Heart left ventricle (tissue), 16 donors: ENCODE results near the gene BRS3. TPM values are rescaled to one million over a fixed set of nuclear protein-coding genes. Genes with fewer than 3 reads are reported as not detected.

Experiments used
- ATAC-seq, 4 donors: fragments of 200-7000 bp; cut with Tn5 transposase; one replicate each; pipeline ENCODE4 v1.9.1; 2020 to 2022; ENCODE audit warnings: moderate library complexity in 4 of 4, mild to moderate bottlenecking in 3 of 4, moderate number of reproducible peaks in 1 of 4
- DNase-seq, 5 donors: peaks; one replicate each; pipeline ENCODE4 v3.0.0-alpha.2; 2020
- H3K27ac ChIP-seq, 12 donors: fragments of 200-600 bp; sonication (generic) in 4 of 12; one replicate each; pipeline versions ENCODE4 v1.5.0 to v1.8.0; 2016 to 2022; ENCODE audit warnings: mild to moderate bottlenecking in 2 of 12
- H3K27me3 ChIP-seq, 9 donors: fragments of 200-600 bp; sonication (generic) in 2 of 9; one replicate each; pipeline versions ENCODE4 v1.5.1 to v1.8.0; 2016 to 2022; ENCODE audit warnings: mild to moderate bottlenecking in 3 of 9
- H3K36me3 ChIP-seq, 9 donors: fragments of 200-600 bp; sonication (generic) in 2 of 9; one replicate each; pipeline versions ENCODE4 v1.5.0 to v1.8.0; 2018 to 2022; ENCODE audit warnings: mild to moderate bottlenecking in 2 of 9
- H3K4me1 ChIP-seq, 12 donors: fragments of 200-600 bp; sonication (generic) in 4 of 12; one replicate each; pipeline versions ENCODE4 v1.5.0 to v1.8.0; 2016 to 2022; ENCODE audit warnings: mild to moderate bottlenecking in 3 of 12
- H3K4me3 ChIP-seq, 12 donors: fragments of 200-600 bp; sonication (generic) in 4 of 12; one replicate each; pipeline versions ENCODE4 v1.5.0 to v1.8.0; 2017 to 2022; ENCODE audit warnings: mild to moderate bottlenecking in 9 of 12, moderate library complexity in 4 of 12
- H3K9me3 ChIP-seq, 12 donors: fragments of 200-600 bp; sonication (generic) in 4 of 12; one replicate each; pipeline versions ENCODE4 v1.5.0 to v1.8.0; 2016 to 2022; ENCODE audit warnings: mild to moderate bottlenecking in 1 of 12
- CTCF ChIP-seq, 12 donors: fragments of 200-600 bp; sonication (generic) in 4 of 12; IDR thresholded peaks; one replicate each; pipeline versions ENCODE4 v1.5.0 to v1.8.0; 2018 to 2022; ENCODE audit warnings: antibody characterized with exemption in 12 of 12, mild to moderate bottlenecking in 5 of 12
- POLR2A ChIP-seq, 2 donors: fragments of 450-650 bp; IDR thresholded peaks; one replicate each; pipeline ENCODE4 v1.6.1; 2017; ENCODE audit warnings: antibody characterized with exemption in 2 of 2, mild to moderate bottlenecking in 2 of 2, moderate library complexity in 2 of 2
- whole genome bisulfite sequencing, 4 donors: extraction: QIAGEN DNeasy Blood & Tissue Kit in 2 of 4; methylation state at CpG; one replicate each; pipeline versions ENCODE4 v1.1.5 to v1.1.7; 2013 to 2018; 5-methylcytosine and 5-hydroxymethylcytosine counted together
- intact Hi-C, 10 donors: fragments of 100-400 bp; cut with DNase I; formaldehyde crosslinking; loops; one replicate each; pipeline versions ENCODE4 v1.11.1 to v1.14.2; 2022
- polyA plus RNA-seq, 2 donors: library from polyadenylated mRNA; stranded (reverse); fragments of 200-250 nt; gene quantifications; one replicate each; pipeline ENCODE4 v1.2.3, GENCODE V29; 2013
- total RNA-seq, 9 donors: library from RNA; depleted of rRNA in 2 of 9; stranded (reverse); fragments of >200 nt in 2 of 9; fragmentation: NEBNext Ultra II Directional in 3 of 9; extraction: Animal tissue kit (Norgen Biotek cat#: 25700) in 3 of 9; gene quantifications; one replicate each; pipeline versions ENCODE4 v1.1.0 to v1.2.4, GENCODE V29; 2016 to 2023
- donor health status: ischemic (EF 13 %, LVEDD 7.1; RV severe dilation, severe dysfunction).
- donor health status: healthy with polysubstance abuse.
- donor health status: DM: no; HTN: yes; CAD: no.
- donor health status: DM: no; HTN: no; CAD: no.
- donor health status: ischemic (EF 25% LVEDD 6.9; RV normal size, moderate dysfunction).
- donor health status: ischemic (EF 25% LVEDD 5.7; RV mildly dilated, moderate dysfunction).
- donor health status: healthy.
- donor health status: DM: yes; HTN: yes; CAD: no.
- donor health status: ischemic (EF 35%, LVEDD 5.7; RV mildly dilated, moderate dysfunction).
- donor health status: nonischemic (EF 11% LVEDD 7.7; RV severe dilation, severe dysfunction).
- donor health status: DM: yes; HTN: yes; CAD: no.
- donor health status: PGD.
- donor health status: ischemic (EF 29% LVEDD 5.4; RV normal size, mild dysfunction).
- donor health status: nonischemic (EF 23%, LVEDD 6.1; RV moderate dilation, normal function).

Gene BRS3
- total and polyA plus RNA-seq, 11 donors: not detected

GRCh38 chrX:136491832-136492231 is 4.1 kb downstream of the BRS3 start:
- H3K27me3 ChIP-seq: peaks cover 0 to 50% (median 0%) of the 10 kb centered on the region in 9 donors
- DNase-seq: no peak
- TF ChIP-seq CTCF (IDR thresholded peaks at IDR 0.05) (no peak), POLR2A (IDR thresholded peaks at IDR 0.05) (no peak)
- ATAC-seq: no peak
- WGBS, 4 donors: 59 to 67% (median 62%) methylated on average over 6 of the region's 6 CpGs
- intact Hi-C loops: loop anchor here in 2 of 10 donors (10.0 kb wide), 2 partner anchors 227 to 337 kb away; no protein-coding TSS in a partner anchor
- H3K4me3 ChIP-seq: no peak overlapping the region
- H3K4me1 ChIP-seq: peaks cover 0 to 7% (median 0%) of the 10 kb centered on the region in 12 donors
- H3K36me3 ChIP-seq: no peaks in the 10 kb centered on the region
- no peaks in the 10 kb centered on the region for H3K9me3 ChIP-seq
- H3K27ac ChIP-seq: no peak overlapping the region

GRCh38 chrX:136493011-136493410 is 5.3 kb downstream of the BRS3 start:
- H3K27me3 ChIP-seq: peaks cover 0 to 40% (median 0%) of the 10 kb centered on the region in 9 donors
- no peaks in the 10 kb centered on the region for H3K36me3 ChIP-seq
- DNase-seq (no peak), ATAC-seq (no peak)
- H3K9me3 ChIP-seq: no peaks in the 10 kb centered on the region
- no peak overlapping the region for H3K27ac ChIP-seq
- WGBS, 4 donors: 21 to 61% (median 31%) methylated on average over 1 of the region's 1 CpG
- no peak for TF ChIP-seq POLR2A (IDR thresholded peaks at IDR 0.05)
- no peak for TF ChIP-seq CTCF (IDR thresholded peaks at IDR 0.05)
- intact Hi-C loops: loop anchor here in 2 of 10 donors (10.0 kb wide), 2 partner anchors 228 to 338 kb away; no protein-coding TSS in a partner anchor
- peaks cover 0 to 7% (median 0%) of the 10 kb centered on the region in 12 donors for H3K4me1 ChIP-seq
- no peak overlapping the region for H3K4me3 ChIP-seq

- no peaks in the 10 kb centered on the region for H3K9me3 ChIP-seq
- H3K36me3 ChIP-seq: peaks cover 0 to 5% (median under 1%) of the 10 kb centered on the region in 9 donors
- no peak overlapping the region for H3K4me3 ChIP-seq
- DNase-seq: no peak
- intact Hi-C loops: loop anchor here in 2 of 10 donors (5.0 to 10.0 kb wide), 3 partner anchors 230 to 468 kb away; no protein-coding TSS in a partner anchor
- WGBS, 4 donors: 72 to 85% (median 79%) methylated on average over 4 of the region's 4 CpGs
- ATAC-seq: no peak
- H3K27ac ChIP-seq: no peak overlapping the region
- no peak for TF ChIP-seq POLR2A (IDR thresholded peaks at IDR 0.05)
- no peak for TF ChIP-seq CTCF (IDR thresholded peaks at IDR 0.05)
- peaks cover 0 to 21% (median 4%) of the 10 kb centered on the region in 12 donors for H3K4me1 ChIP-seq
- H3K27me3 ChIP-seq: peaks cover 0 to 22% (median 0%) of the 10 kb centered on the region in 9 donors
Measured at GRCh38 chrX:136495043-136495442, 7.3 kb downstream of the BRS3 start.

GRCh38 chrX:136496186-136496763 is 8.5 kb downstream of the BRS3 start:
- 2 to 43% (median 23%) methylated on average over 13 of the region's 13 CpGs for WGBS, 4 donors
- Histone ChIP-seq H3K9me3 (no peaks in the 10 kb centered on the region), H3K36me3 (peaks cover 0 to 18% (median 13%) of the 10 kb centered on the region in 9 donors), H3K4me1 (peaks cover 0 to 21% (median 4%) of the 10 kb centered on the region in 12 donors), H3K4me3 (peak overlapping the region; percentile 36 to 95 (median 69)), H3K27me3 (peaks cover 0 to 13% (median 0%) of the 10 kb centered on the region in 9 donors), H3K27ac (peak overlapping the region; percentile 89 to 98 (median 94))
- ATAC-seq: peak in 1 of 4 donors; percentile 28
- intact Hi-C loops: loop anchor here in 3 of 10 donors (2.0 to 10.0 kb wide), 4 partner anchors 31 to 469 kb away; no protein-coding TSS in a partner anchor
- TF ChIP-seq CTCF (IDR thresholded peaks at IDR 0.05) (no peak), POLR2A (IDR thresholded peaks at IDR 0.05) (no peak)
- DNase-seq: no peak
